Nucleus accumbens (tissue), 56 donors: ENCODE measurements around the gene C2orf72.
"Not testable (repeated sequence)": the region's sequence is repeated elsewhere in the genome, so short reads cannot be mapped to it uniquely, and the experiment has no call there.

Experiments
- DNase-seq, 56 donors: peaks; one replicate each; lab custom pipeline; 2025; lab: John Stamatoyannopoulos, UW

Gene C2orf72

DNA sequence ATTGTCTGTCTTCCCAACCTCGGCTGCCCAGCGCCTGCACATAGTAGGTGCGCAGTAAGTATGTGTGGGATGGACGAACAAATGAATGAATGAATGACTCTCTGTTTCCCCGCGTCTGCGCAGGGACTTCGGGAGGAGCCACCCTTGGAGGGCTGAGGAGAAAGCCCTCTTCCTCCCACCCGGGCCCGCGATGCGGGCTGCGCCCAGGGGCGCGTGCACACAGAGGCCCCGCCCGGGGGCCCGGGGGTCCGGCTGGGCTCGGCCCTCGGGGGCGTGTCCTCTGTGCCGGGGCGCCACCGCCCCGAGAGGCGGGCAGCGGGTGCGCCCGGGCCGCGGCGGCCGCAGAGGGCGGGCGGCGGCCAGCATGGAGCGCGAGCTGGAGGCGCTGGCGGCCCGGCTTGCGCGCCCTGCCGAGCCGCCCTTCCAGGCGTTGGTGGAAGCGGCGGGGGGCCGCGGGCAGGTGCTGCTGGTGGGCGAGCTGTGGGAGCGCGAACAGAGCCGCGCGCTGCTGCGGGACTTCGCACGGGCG, at the start of gene C2orf72:
C2orf72 (plus strand) TSS at position 322 of the 529 bp plus-strand sequence; CDS start at position 365, 43 bp downstream.
- peak in 10 of 56 donors; percentile 23 to 65 (median 38) for DNase-seq

DNA sequence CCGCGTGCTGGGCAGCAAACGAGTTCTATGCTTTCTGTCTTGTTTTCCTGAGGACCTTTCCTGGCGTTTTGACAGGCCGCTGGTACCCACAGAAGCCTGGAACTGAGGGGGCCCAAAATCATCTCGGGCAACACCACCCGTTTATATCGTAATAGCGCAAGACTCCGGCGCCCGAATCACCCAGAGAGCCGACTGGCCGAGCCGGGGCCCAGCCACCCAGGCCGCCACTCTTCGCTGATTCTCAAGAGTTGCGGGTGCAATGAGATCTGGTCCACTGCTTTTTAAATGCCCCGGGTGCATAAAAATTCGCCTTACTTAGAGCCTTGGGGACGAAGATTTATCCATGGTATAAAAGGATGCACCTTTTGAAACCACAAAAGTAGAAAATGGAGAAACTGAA, 47.6 kb upstream of the C2orf72 start:
- DNase-seq, result no peak

DNA sequence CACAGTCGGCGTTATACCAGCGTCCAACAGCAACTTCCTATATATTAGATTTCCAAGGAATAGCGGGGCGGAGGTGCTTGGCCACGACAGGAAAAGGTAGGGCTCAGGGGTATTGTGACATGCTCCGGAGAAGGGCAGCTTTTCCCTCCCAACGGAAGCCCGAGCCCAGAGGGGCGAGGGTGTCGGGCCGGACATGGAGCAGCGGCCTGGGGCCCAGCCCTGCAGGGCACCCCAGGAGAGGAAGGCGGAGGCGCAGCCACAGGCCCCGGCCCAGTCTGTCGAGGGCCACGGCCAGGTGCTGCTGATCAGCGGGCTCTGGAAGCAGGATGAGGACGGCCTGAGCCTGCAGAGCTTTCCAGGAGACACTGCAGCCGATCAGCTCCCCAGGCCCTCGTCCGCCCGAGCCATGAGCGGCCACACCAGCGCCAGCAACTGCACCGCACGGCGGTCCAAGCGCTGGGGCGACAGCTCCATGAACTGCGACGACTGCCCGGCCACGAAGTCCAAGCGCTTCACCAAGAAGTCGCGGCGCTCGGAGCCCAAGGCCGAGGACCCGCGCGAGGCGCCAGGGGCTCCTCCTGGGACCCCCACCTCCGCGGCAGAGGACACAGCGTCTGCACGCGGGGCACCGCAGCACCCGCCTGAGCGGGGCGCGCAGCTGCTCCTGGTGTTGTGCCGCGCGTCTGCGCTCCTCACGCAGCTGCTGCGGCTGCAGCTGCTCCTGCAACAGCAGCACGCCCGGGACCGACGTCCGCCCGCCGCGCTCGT, 47.0 kb upstream of the C2orf72 start:
- no peak for DNase-seq

DNA sequence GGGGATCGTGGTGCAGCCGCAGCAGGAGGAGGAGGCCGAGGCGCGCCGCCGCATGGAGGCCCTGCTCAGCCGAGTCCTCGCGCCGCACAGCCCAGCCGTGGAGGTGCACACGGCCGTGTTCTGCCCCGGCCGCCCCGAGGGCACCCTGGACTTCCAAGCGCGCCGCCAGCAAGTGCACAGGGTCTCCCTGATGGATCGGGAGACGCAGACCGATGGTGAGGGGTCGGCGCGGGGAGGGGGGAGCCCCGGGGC, 46.5 kb upstream of the C2orf72 start:
- no peak for DNase-seq

DNA sequence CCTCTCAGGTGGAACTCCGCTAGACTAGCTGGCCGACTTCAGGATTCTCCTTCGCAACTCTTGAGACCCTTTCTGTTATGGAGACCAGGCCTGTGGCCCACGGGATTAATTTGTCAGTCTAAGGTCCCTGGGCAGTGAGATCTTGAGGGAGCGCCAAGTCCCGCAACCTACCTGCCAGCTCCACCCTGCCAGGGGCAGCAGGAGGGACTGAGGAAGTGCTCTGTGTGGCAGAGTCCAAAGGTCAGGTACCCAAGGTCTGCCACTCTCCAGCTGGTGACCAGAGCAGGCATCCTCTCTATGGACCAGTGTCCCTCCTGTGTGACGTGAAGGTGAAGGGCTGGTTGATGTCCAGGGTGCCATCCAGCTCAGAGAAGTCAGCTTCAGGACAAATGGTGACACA, 45.7 kb upstream of the C2orf72 start:
- DNase-seq, result no peak

DNA sequence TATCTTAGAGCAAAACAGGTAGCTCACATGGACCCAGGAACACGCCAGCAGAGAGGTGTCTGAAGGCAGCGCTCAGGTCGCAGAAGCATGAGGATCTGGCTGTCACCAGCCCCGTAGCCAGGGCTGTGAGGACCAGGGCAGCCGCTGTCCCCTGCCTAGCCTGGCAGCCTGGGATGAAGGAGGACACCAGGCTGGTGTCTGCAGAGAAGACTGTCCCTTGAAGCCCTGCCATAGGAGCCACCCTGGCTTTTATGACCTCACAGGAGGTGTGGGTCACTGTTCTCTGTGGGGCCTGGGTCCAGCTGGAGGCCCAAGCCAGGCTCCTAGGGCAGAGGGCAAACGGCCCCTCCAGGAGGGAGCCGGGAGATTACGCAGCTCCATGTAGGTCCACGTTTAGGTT, 41.5 kb upstream of the C2orf72 start, which contains the start of gene SPATA3:
SPATA3 (plus strand) TSS at position 301 of the 400 bp plus-strand sequence. CDS start 113 bp downstream, outside the sequence.
- DNase-seq, result no peak

DNA sequence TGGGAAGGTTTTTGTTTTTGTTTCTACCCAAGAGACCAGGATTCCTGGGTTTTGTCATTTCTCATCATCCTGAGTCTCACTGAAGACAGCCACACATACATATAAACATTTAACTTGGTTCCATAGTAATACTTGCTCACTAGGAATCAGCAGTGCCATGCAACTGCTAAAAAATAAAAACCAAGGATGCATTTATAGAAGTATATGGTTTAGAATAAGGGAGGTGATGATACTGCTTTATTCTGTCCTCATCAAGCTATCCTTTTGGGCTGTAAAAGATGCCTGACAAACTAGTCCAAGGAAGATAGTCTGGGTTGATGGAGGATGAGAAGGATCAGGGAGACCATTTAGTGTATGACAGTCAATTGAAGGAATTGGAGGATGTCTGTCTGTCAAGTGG, 40.7 kb upstream of the C2orf72 start:
- DNase-seq, result no peak

DNA sequence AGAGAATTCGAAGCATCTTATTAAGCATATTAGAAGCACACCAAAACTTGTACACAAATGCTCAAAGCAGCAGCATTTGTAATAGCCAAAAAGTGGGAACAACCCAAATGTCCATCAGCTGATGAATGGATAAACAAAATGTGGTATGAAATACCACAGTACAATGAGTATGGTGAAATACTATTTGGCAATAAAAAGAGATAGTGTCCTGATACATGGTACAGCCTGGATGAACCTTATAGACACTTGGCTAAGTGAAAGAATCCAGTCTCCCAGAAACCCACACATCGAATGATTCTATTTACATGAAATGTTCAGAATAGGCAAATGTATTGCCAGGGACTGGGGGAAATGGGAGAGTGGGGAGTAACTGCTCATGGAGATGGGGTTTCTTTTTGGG, 38.4 kb upstream of the C2orf72 start:
- no peak for DNase-seq

DNA sequence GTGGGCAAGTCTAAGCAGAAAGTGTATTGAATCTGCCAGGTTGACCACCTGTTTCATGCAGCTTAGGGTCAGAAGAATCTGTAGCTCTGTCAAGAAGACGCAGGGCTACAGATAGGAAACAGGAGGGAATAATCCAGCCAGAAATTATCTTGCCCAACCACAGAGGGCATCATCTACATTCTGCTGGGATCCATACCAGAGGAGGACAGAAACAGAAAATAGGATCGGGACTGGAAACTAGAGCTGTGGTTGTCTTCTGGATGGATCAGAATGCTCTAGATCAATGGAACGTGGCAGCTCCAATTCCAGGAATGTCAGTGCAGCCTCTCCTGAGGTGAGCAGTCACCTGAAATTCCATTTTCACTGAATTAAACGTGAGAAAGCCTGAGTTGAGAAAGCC, 37.8 kb upstream of the C2orf72 start:
- no peak for DNase-seq

DNA sequence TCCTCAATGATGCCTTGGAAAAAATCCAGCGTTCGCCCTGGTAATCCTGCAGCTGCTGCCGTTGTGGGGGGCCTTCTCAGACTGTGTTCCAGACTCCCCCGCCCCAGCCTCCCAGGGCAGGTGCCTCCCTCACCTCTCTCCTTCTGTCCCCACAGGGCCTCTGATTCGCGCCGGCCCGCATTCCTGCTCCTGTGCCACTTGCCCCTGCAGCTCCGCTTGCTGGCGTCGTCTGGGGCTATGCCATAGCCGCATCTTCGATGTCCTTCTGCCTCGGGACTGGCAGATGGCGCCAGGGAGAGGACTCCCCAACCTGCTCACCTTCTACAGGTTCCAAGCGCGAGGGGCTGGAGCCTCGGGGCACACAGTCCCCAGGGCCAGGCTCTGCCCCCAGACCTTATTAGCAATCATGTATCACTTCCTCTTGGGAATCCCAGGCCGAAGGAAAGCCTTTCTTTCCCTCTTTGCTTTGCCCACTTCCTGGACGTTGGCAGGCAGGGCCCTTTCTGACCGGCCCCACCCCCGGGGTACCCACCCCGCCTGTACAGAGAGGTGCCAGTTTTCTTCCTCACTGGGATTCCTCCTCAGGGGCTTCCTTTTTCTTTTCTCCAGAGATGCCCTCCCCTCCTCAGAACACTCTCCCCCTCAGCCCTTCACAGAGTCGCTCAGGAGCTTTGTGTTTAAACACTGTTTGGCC, 37.0 kb upstream of the C2orf72 start:
- DNase-seq, result no peak

DNA sequence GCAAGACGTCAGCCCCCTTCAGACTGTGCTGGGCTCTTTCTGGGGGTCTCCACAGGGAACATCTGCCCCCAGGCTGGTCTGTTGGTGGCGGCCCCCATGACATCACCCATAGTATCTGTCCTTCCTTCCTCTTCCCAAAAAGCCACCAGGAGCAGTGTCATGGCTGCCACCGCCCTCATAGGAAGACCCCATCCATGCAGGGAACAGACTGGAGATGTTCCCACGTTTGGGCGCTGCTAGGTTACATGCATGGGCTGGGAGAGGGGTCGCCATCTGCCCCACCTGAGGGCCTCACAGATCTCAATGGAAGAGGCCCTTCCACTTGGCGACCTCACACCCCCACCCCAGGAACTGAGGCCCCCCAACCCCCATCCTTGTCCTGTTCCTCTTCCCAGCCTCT, 36.3 kb upstream of the C2orf72 start:
- DNase-seq, result no peak

DNA sequence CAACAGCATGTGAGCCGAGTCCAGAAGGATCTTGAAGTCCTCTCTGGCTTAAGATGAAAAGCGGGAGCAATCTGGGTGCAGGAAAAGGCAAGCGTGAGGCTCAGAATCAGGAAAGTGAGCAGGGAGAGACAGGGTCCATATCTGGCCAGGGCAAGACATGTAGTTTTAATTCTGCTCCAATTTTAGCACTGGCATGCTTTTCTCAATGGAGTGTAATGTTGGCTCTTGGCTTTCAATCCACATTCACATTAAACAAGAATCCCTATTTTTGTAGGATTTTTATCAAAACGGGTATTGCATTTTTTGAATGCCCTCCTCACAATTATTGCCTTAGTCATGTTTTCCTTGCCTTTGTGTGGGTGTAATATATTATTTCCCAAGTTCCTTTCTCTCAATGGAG, 35.4 kb upstream of the C2orf72 start:
- DNase-seq, result no peak

DNA sequence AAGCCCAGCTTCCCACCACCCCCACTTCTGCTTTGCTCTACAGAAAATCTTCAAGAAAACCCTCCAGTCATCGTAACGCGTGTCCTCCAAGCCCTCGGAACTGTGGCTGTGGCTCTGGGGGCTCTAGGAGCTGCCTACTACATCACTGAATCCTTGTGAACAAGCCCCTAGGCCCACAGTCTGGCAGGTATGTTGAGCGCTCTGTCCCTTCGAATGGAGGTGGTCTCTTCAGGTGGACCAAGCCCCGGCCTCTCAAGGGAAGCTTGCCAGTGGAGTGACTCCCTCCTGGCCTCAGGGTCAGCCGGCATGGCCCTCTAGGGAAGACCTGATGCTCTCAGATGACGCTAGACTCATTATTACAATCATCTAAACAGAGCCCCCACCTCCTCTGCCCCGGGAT, 34.7 kb upstream of the C2orf72 start:
- no peak for DNase-seq

DNA sequence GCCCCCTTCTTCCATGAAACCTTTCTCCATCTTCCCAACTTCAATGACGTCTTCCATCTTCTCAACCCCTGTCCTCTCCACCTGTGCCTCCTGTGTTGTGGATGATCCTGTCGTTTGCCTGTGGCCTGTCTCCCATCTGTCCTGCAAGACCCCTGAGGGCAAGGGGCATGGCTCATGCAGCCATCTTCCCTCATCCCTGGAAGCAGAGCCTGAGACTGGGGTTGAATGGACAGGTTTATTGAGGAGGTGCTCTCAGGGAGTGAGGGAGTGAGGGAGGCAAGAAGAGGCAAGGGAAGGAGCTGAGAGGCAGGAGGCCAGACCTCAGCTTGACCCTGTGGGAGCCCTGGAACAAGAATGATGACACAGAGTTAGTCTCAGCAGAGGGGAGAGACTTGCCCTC, 34.1 kb upstream of the C2orf72 start:
- DNase-seq, result no peak

DNA sequence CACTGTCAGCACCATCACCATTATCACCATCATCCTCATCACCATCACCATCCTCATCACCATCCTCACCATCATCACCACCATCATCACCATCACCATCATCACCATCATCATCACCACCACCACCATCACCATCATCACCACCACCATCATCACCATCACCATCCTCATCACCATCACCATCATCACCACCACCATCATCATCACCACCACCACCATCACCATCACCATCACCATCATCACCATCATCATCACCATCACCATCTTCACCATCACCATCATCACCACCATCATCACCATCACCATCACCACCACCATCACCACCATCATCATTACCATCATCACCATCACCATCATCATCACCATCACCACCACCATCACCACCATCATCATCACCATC, 32.4 kb upstream of the C2orf72 start:
- DNase-seq, result not testable (repeated sequence)

DNA sequence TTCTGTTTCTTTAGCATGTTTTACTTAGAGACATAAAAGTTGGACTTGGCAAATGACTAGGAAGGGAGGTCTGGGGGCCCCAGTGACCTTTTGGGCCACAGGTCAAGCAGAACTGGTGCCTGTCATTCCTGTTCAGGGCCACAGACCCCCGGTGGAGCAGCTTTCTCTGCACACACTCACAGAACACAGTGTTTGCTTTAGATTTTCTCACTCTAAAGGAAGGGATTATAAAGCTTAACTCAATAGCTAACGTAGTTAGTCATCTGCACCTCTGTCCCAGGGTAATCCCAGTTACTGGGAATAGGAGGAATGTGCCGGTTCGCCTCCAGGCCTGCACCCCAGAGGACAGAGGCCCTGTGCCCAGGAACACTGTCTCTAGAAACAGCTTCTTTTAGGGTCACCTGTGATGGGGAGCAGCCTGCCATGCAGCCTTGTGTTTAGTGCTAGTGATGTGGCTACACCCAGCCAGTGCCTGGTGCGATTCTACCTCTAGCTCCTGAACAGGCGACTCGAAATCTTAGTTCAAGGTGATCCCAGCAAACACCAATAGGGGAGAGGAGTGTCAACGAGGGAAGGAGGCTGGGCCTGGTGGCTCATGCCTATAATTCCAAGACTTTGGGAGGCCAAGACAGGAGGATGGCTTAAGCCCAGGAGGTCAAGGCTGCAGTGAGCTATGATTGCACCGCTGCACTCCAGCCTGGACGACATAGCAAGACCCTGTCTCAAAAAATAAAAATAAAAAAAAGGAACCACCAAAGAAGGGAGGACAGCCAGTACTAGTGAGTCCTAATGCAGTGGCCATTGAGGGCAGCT, 29.8 kb upstream of the C2orf72 start:
- DNase-seq, result no peak

DNA sequence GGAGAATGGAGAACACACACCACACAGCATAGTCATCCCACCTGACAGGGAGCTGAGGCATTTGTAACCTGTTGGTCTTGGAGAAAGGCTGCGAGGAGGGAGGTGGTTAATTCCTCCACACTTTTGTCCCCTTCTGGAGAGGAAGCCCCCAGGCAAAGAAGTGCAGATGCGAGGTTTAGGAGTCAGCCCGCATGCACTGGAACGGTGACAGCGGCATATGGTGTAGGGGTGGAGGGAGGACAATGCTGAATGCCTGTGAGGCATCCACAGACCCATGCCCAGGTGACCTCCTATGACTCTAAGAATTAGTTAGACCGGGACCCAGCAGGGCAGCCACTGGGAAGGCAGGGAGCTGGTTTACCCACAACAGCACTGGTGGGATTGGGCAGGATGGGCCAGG, 29.2 kb upstream of the C2orf72 start:
- DNase-seq, result no peak

DNA sequence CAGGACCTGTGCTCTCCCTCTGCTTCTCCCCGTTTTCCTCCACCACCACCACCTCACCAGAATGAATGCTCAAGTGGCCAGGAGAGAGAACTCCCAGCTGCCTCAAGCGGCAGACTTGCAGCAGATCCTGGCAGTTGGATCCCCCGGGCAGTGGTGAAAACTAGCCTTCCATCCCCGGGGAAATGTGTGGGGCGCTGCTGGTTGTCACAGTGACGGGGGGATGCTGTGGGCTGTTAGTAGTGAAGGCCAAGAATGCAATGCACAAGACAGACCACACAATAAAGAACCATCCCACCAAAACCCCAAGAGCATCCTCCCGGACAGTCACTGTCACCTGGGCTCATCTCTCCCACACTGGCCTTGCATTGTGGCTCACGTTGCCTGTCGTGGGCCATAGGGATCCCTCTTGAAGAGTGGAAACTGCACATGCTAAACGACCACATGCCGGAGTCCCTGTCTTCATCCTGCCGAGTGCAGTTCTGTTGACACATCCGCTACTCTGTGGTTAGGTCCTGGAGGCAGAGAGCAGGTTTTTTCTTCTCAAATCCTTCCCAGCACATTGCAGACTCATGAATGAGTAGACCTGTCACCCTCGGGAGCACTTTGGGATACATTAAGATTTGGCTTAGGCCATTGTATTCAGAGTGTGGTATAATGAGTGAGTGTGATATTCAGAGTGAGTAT, 27.9 kb upstream of the C2orf72 start:
- DNase-seq, result peak in 1 of 56 donors; percentile 3

DNA sequence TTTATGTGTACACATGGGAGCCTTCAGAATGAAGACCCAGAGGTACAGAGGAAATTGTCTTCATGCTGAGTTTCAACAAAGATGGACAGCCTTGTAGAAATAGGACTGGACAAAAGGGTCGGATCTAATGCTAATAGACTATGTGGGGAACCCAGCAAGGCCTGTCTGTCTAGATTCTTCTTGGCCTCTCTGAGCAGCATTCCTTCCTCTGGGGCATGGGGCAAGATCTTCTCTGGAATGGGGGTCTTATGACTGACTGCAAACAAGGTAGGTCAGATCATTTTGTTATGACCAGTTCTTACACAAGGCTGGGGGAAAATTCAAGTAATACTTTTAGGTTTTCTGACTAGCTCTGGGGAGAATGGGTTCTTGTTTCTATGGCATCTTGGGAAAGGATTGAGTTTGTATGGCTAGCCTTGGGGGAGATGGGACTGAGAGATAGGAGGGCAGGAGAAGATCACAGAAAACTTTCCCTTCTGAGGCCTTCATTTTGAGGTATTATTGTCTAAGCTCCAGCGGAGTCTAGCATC, 27.1 kb upstream of the C2orf72 start:
- no peak for DNase-seq

DNA sequence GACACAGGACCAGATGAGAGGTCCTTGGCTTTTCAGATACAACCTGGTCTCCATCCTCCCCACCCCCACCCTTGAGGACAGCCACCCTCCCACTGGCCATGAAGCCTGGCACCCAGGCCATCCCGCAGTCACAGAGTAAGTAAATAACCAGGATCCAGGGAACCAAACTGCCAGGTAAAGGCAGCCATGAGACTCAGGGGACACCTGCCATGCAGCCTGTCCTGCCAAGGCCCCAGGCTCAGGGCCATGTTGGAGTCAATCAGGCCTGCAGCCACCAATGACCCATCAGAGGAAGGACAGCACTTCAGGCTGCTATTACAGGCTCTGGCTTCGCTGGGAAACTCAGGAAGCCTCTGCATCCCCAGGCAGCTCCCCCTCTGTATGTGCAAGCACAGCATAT, 25.8 kb upstream of the C2orf72 start:
- no peak for DNase-seq
